ENCODE results near the gene TTLL6.
A peak's percentile ranks its signal among the peaks of the same experiment; 100 is the strongest.

The TTLL6 gene

DNA sequence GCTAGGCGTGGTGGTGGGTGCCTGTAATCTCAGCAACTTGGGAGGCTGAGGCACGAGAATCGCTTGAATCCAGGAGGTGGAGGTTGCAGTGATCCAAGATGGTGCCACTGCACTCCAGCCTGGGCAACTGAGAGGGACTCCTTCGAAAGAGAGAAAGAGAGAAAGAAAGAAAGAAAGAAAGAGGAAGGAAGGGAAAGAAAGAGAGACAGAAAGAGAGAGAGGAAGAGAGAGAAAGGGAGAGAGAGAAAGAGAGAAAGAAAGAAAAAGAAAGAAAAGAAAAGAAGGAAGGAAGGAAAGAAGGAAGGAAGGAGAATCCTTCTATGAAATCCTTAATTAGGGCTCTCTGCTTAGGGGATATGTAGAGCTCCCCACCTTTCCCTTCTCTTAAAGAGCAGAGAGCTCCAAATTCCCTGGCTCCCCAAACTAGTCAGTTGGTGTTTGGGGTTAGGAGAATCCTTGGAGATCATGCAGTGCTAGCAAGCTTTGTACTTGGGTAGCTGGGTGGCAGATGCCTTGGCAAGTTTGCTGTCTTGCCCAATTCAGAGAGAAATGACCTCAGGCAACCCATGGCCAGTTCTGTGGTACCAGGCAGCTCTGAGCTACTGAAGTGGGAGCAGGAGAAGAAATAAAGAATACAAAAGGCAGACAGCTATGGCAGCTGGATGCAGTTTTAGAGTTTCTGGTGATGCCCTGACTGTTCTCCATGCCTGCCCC, 79.5 kb downstream of the TTLL6 start:
- peak; percentile 28 for DNase-seq (ENCODE audit: low spot score)

DNA sequence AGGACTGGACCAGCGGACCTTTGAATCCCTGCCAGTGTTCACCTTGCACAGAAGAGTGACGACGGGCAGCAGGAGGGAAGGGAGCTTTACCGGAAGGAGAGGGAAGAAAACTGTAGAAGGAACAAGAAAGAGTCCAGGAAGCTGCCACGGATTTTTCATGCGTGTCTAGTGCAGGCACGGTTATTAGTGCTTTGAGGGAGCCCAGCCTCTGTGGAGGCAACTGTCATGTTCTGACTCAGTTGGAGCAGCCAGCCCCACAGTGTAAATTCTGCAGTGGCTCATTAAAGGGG, 82.0 kb downstream of the TTLL6 start:
- DNase-seq (ENCODE audit: low spot score): peak; percentile 24

DNA sequence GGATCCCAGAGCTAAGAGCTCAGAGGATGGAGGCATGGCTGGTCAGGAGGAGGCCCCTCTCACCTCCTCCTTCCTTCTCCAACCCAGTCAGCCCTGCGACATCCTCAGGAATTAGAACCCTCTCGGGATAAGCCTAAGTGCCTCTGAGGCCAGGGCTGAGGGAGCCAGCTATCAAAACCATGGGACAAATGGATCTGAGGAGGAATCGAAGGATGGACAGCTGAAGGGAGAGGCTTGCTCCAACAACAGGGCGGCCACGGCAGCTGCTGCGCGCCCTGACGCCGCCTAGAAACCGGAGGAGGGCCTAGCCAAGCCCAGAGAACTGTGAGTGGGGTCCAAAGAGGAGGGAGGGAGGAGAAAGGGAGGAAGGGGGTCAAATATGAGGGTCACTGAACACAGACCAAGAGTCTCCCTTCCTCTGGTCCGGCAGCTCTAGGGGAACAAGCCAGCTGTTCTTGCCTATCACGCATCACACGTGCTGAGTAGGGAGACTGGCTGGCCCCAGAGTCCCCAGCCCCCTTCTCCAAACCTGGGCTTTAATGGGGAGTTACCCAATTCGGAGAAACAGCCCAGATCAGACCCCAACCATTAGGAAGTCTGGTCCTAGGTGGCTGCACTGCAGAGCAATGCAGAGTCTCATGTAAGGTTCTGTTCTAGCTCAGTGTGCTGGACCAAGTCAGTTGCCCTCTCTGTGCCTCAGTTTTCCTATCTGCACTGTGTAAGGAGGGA, 82.5 kb downstream of the TTLL6 start:
- DNase-seq (ENCODE audit: low spot score): peak; percentile 39

DNA sequence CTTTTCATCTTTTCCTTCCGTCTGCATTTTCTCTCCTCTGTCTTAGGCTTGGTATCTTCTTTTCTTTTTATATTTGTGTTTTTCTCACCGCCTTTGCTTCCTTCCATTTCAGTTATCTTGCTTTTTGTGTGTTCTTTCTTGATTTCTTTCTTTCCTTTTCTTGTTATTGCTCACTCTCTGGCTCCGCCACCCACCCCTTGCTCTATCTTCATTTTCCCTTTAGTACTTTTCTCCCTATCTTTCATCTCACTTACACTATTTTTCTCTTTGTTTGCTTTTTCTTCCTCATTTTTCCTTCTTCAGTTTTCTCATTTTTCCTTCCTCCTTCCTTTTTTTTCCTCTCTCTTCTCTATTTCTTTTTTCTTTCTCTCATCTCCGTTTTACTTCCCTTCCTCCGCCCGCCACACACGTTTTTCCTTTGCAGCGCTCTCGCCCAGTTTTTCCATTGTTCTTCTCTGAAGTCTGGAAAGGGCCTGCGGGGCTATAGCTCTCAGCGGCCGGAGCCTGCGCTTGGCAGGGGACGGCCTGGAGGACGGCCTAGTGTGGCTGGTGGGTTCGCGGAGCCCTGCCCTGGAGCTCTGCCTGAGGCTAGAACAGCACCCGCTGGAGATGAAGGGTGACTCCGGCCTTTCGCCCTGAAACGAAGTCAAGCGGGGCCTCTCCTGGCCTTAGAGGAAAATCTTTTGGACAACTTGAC, 83.2 kb downstream of the TTLL6 start:
- peak; percentile 49 for DNase-seq (ENCODE audit: low spot score)

DNA sequence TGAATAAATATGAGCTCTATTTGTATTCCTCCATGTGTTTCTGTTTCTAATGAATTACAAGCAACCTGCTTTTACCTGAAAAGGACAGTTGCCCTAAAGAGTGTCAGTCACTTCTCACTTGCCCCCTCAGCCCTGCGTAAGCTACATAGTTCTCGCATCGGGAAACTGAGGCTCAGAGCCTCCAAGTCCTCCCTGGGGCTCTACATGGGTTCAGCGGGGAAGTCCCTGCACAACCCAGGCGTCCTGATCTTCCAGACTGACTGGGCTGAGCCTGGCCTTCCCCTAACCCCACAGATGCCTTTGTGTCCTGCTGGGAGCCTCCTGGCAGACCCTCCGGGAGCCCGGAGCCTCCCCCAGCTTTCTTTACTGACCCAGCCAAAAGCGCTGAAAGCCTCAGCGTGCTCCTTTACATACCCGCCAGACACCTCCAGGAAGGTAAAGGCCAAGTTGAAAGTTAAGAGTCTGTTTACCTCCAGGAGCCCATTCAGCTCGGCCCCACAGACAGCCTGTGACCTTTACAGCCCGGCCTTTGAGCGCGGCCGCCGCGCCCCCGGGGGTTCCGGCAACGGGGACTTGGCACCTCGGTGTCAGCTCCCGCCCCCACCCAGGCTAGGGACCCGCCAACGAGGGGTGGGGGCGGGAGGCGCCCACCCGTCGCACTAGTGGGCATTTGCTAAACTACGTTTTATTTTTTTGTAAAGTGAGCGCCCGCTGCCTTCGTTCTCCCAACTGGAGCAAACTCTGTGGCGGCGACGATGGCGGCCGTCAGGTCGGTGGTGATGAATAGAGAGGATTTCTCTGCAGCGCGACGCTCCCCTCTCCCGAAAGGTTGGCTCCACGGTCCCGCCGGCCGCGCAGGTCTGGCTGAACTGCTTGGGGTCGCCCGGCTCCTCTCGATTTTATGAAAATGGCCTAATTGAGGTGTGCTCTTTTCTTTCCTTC, 84.1 kb downstream of the TTLL6 start:
- peak; percentile 47 for DNase-seq (ENCODE audit: low spot score)

DNA sequence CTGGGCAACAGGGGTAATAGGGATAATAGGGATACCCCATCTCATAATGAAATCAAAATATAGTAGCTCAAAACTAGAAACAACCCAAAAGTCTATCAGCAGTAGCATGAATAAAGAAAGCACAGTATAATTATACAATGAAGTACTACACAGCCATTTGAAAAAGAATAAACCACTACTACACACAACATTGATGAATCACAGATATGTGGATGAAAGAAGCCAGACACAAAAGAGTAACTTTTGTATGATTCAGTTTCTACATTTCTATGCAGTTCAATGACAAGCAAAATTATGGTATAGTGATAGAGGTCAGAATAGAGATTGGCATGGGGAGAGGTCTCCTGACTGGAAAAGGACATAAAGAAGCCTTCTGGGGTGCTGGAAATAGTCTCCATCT, 85.7 kb downstream of the TTLL6 start:
- no peak for DNase-seq (ENCODE audit: low spot score)

DNA sequence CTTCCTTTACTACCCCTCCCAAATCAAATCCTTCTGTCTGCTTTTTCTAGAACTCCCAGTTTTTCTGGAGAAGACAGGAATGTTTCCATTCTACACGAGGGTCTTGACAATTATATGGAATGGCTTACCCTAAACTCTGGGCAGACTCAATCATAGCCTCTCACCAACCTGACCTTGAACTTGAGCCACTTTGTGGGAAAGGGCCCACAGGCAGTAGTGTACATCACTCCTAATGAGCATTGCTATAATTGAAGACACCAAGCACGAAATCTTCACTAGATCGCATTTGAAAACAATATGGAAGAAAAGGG, 86.8 kb downstream of the TTLL6 start:
- DNase-seq (ENCODE audit: low spot score): peak; percentile 9

DNA sequence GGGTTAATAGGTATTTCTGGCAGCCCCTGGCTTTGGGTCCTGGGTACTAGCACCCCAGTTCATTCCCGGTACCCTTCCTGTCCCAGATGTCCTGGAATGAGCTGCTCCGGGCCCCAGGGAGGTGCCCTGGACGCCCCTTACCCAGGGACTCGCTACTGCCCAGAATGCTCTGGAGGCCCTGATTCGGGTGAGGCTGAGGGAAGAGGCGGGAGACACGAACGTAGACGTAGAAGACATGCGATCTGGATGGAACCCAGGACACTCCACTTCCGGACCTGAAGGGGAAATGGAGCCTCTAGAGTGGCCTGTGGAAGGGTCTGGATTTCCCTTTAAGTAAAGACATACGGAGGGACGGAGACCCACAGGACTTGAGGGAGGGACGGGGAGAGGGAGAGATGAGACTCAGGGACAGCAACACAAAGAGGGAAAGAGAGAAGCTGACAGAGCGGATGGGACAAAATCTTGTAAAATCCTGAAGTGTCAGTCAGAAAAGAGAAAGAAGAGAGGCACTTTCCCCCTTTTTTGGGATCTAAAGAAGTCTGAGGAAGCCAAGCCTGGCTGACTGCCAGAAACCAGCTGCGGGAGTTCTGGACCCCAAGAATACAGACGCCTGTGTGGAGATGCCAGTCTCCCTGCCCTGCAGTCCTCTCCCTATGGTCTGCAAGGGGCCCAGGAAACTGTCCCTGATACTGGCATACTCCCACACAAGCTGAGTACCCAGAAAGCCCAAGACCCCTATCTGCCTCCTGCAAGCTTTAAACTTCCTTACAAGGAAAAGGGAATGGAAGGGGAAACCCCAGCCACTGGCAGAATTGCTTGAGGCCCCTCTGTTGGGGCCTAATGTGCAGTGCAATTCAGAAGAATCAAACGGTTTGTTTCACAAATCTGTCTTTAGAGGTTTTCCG, 87.4 kb downstream of the TTLL6 start:
- DNase-seq (ENCODE audit: low spot score): peak; percentile 26

DNA sequence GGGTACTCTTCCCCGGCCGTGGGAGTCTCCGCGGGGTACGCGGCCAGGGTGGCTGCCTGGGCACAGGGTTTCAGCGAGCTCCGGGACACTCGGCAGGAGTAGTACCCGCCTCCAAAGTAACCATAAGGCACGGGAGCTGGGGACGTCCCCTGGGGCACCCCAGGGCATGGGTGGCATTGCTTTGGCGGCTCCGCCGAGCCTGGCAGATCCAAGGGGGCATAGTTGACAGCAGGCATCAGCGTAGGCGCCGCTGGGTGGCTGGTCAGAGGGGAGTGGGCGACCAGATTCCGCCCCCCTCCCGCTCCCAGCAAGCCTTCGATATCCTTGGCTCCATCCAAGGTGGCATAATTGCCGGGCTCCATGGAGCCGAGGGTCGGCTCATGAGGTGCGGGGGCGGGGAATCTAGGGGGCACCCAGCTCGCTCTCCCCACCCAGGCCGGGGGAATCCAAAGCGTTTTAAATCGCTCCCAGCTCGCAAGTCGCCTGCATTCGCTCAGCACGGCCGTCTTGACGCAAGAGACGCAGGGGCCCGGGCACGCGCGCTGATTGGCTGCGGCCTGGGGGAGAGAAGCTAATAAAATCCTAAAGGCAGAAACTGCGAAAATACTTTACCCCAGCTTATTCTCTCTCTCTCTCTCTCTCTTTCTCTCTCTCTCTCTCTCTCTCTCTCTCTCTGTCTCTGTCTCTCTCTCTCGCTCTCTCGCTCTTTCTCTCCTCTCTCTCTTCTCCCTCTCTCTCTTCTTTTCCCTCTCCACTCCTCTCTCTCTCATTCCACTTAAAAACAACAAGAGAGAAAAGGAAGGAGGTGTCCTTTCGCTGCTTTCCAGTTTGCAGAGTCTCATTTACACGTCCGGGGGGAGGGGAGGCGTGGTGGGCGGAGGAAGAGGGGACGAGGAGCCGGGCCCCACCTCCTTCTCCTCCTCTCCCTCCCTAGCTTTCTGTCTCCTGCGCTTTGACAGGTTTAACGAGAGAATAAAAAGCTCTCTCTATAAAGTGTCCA, 88.5 kb downstream of the TTLL6 start, which contains the start of gene HOXB13:
Gene HOXB13, minus strand, starts transcription at position 519 of the 1,000 bp plus-strand sequence. Its CDS starts 157 bp downstream, at position 362.
- peak; percentile 72 for DNase-seq (ENCODE audit: low spot score)

DNA sequence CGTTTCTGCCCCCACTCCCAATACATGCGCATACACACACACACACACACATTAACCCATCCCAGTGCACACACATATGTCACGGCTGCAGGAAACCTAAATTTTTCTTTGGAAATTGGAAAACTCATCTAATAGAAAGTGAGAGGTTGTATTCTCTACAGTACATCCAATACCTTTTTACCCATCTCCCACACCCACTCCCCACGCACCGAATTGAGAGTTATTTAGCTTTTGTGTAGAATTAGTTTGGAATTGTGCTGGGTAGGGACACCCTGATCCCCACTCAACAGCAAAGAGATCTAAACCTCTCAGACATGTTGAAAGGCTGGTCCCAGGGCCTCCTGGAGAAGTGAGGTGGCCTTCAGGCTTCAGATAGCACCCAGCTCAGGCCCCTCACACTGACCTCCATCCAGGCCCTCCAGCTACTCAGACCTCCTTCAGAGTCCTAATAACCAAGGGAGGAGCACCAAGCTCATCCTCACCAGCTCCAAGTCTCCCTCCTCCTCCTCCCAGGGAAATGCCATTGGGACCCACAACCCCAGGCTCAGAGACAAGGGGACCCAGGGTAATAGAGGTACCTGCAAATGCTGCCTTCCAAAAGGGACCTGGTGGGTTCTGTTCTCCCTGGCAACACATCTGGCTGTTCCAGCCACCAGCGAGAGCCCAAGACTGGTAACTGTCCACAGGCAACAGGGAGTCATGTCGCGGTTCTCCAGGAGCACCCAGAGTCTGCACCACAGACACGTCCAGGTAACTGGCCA, 89.4 kb downstream of the TTLL6 start:
- no peak for DNase-seq (ENCODE audit: low spot score)

DNA sequence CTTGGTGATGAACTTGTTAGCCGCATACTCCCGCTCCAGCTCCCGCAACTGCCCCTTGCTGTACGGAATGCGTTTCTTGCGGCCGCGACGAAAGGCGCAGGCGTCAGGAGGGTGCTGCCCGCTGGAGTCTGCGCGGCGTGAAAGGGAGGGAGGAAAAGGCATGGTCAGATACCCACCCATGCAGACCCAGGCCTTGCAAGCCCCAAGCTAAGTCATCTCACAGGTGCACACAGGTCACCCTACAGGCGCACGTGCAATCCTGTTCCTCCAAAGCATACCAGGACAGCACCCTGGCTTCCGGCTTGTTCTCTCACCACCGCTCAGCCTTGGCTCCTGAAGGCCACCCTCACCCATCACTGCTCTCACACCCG, 90.1 kb downstream of the TTLL6 start:
- DNase-seq (ENCODE audit: low spot score): no peak

DNA sequence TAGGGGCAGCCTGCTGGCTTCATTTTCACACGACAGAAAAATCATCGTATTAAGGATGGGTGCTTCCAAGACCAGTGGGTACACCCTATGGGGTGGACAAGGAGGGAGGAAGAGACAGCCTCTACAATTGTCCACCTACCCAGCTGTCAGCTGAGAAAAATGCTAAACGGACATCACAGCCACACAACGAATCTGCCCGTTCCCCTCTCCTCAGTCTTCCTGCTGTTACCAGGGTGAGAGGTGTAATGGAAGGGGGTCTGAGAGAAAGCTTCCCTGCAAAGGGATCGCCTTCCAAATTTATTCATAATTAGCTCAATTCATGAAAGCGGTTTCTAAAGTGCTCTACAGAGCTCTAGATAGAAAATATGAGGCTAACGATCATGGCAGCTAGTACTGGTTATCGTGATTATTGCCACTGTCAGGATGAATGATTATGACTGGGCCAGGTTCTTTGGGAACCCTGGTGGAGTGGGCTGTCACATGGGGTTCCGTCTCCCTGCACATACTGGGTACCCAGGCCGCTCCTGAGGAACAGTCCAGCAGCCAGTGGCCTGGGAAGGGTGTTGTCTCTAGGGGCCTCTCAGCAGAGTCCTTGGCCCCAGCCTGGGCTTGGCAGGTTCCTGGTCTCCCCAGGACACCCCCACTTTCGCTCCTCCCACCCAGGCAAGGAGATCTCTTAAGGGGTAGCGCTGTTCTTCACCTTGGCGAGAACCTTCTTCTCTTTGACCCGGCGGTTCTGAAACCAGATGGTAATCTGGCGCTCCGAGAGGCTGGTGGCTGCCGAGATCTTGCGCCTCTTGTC, 90.7 kb downstream of the TTLL6 start:
- DNase-seq (ENCODE audit: low spot score): no peak

DNA sequence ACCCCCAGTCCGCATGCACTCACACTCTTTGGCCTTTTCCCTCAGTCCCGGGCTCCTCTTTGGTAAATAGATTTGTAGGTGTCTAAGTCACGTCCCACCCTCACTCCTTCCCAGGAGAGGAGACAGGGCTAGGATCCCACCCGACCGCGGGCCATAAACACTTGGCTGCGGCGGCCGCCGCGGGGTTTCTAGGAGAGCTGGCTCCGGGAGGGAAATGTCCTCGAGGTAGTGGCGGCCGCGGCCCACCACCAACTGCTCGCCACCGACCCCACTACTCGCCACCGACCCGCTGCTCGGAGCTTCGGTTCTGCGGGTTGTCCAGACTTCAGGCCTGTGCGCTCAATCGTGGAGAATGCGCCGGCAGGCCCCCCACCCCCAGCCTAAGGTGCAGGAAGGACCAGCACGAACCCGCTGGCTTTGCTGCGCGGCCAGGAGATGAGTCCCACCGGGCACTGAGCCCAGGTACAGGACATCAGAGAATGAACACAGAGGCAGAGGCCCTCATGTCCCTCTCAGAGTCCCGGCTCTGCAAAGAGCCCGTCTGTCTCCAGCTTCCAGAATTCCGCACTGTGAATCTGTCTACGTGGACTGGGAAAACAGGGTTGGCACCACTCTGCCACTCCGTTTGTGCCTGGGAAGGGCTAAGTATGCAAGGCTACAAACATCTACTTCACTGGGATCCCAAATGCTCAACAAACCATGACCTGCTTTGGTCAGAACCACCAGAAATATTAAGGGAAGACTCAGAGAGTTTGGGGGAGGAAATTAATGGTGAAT, 91.6 kb downstream of the TTLL6 start:
- no peak for DNase-seq (ENCODE audit: low spot score)

DNA sequence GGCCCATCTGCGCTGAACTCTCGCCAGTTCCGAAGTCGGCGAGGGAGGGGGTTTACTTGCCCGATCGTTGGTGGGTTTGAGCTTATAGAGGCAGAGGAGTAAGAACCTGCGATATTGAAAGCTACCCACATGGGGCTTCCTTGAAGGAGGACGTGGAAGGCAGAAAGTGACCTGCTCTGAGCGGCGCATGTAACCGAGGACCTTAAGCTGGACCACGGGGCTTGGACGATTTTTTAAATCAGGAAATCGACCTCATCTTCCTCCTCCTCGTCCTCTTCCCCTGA, 92.1 kb downstream of the TTLL6 start:
- DNase-seq (ENCODE audit: low spot score): no peak

DNA sequence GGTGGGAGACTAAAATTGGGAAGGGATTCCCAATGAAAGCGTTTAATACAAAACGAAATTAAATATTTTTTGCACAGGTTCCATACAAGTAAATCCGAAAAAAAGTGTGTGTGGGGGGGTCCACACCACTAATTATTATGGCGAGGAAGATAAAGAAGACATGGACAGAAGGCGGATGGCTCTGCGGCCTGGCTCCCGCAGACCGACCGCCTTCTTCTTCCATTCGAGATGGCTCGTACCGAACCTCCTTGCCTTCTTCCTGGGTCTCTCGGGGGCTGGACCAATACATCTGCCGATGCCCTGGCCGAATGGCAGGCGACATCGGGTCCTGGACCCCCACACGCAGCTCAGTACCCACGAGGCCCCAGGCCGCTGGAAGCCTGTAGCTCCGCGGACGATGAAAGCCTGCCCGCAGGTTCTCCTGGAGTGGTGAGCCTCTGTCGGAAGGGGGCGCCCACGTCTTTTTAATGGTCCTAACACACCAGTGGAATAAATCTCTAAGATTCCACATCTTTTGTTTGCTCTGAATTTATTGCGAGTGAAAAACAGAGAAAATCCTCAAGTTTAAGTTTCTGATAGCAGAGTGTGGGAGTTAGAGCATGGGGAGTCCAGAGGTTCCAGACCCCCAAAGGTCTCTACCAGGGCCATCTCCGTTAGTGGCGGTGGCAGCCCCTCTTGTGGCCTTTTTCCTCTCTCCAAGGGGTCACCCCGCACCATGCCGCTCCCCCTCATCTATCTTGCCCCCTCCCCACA, 92.6 kb downstream of the TTLL6 start:
- DNase-seq (ENCODE audit: low spot score): peak; percentile 86

DNA sequence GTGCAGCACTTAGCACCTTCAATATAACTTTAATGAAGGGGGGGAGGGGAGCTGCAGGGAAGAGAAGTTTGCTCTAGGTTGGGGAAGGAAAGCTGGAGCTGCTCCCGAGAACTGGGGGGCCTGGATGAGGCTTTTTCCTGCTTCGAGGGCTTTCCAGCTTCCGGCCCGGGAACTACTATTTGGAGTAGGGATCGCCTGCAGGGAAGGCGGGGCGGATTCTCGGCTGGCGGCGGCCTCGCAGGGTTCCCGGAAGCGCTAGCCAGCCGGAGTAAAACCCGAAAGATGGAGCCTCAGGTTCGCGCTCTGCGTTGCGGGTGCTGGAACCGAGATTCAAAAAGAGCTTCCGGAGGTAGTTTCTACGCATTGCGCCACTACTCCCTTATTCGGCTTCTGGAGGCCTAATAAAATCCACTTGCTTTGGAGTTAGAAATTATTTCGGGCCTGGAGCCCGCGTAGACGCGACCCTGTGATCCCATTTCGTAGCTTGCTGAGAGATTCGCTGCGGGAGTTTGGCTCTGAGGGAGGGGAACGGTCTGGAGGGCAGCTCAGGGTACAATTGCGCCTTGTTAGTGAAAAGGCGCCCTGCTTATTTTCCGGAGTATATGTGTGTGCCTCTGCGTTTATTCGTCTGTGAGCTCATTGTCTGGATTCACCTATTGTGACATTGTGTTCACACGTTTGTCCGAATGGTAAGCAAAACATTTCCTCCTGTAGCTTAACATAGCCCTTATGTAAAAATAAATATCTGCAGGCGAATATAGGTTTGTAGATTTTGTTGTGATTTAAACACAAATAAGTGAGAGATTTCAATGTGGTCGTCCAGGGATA, 93.4 kb downstream of the TTLL6 start:
- DNase-seq (ENCODE audit: low spot score): no peak

All from D341Med (cell line).